EL (cell line): ENCODE data around the gene FAM24B.

Experiments used
- DNase-seq: peaks from one replicate; pipeline ENCODE4 v3.0.0-alpha.2; 2016

The FAM24B gene

GRCh38 chr10:122822973-122823690, 56.2 kb downstream of the FAM24B start:
- DNase-seq: no peak

DNA sequence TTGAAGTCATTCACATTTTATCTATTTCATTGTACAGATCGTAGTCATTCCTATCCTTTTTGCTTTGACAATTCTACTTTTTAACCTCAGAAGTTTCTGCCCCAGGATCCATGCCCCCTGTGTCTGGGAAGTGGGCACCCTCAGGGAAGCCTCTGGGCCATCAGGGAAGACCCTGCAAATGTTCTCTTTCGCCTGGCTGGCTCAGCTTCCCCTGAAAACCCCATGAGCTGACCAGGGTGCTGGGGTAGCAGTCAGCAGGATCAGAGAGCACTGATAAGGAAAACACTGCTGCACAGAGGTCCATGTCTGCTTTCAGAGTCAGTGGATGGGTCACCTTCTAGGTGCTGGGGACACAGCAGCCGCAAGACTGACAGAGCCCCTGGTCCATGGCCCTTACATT, 57.6 kb downstream of the FAM24B start:
- no peak for DNase-seq

- no peak for DNase-seq
These were observed 63.9 kb downstream of the FAM24B start for GRCh38 chr10:122815458-122815857.

DNA sequence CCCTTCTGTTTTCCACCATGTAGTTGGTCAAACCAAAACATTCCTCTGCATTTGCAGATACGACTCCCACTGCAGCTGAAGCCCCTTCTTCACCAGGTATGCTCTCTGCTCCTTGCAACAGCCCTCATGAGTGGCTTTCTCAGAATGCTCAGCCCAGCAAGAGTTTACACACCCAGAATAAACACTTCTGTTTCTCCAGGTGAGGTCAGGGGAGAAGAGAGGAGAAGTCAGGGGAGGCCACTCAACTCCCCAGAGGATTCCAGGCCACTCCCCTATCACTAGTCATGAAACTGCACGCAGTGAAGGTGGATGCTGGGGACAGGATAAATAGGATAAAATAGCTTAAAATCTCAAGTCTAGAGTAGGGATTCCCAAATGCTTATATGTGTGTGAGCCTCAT, 64.9 kb downstream of the FAM24B start:
- DNase-seq: no peak

- no peak for DNase-seq
These were observed 66.6 kb downstream of the FAM24B start for GRCh38 chr10:122812751-122813150.

DNA sequence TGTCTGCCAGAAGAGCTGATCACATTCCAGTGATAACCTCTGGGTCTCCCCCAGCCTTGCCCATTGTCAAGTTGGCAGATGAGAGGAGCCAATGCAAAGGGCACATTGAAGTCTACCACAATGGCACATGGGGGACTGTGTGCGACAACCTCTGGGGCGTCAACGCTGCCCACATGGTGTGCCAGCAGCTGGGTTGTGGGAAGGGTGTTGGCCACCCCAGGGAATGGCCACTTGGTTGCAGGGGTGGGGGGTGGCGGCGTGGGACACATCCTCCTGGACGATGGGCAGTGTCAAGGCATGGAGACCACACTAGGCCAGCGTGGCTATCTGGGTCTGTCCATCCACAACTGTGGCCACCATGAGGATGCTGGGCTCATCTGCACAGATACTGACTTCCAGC, 77.1 kb downstream of the FAM24B start:
- no peak for DNase-seq
